Glutamatergic neuron (in vitro differentiated cells): ENCODE results near the gene SLC25A41. TPM values are rescaled to one million over a fixed set of nuclear protein-coding genes. Genes with fewer than 3 reads are reported as not detected.

Experiments used
- DNase-seq: peaks from one replicate; pipeline ENCODE4 v3.0.0; 2022
- H3K27ac Mint-ChIP-seq: one replicate; pipeline ENCODE4 v1.8.0; 2020; ENCODE audit warnings: mild to moderate bottlenecking, mixed read lengths, inconsistent platforms; ENCODE audit not compliant: unreplicated experiment
- H3K27me3 Mint-ChIP-seq: one replicate; pipeline ENCODE4 v1.8.0; 2020; ENCODE audit warnings: mild to moderate bottlenecking, moderate library complexity, mixed read lengths, inconsistent platforms; ENCODE audit not compliant: unreplicated experiment
- H3K36me3 Mint-ChIP-seq: one replicate; pipeline ENCODE4 v1.8.0; 2020; ENCODE audit warnings: mild to moderate bottlenecking, mixed read lengths, inconsistent platforms; ENCODE audit not compliant: unreplicated experiment
- H3K4me1 Mint-ChIP-seq: one replicate; pipeline ENCODE4 v1.8.0; 2020; ENCODE audit warnings: mild to moderate bottlenecking, low read depth, mixed read lengths, inconsistent platforms; ENCODE audit not compliant: unreplicated experiment
- H3K4me3 Mint-ChIP-seq: one replicate; pipeline ENCODE4 v1.8.0; 2020; ENCODE audit warnings: mild to moderate bottlenecking, mixed read lengths, inconsistent platforms; ENCODE audit not compliant: unreplicated experiment
- H3K9me3 Mint-ChIP-seq: one replicate; pipeline ENCODE4 v1.8.0; 2020; ENCODE audit warnings: mild to moderate bottlenecking, moderate library complexity, mixed read lengths, inconsistent platforms; ENCODE audit not compliant: unreplicated experiment
- total RNA-seq: library from RNA; stranded (reverse); fragmentation: NEBNext Ultra II Directional; extraction: Animal tissue kit (Norgen Biotek cat#: 25700); gene quantifications from one replicate; pipeline ENCODE4 v1.2.1, GENCODE V29; 2021; ENCODE audit not compliant: unreplicated experiment
- TF ChIP-seq, protein P1 (sequence below): fragments of 200-600 bp; sonication (generic); IDR thresholded peaks from one replicate; pipeline ENCODE4 v1.5.0; 2021; ENCODE audit not compliant: partially characterized antibody, unreplicated experiment

The SLC25A41 gene
- total RNA-seq, 1 donor from 2014 or later, result 0.29 TPM

GRCh38 chr19:6393983-6394412 lies 39.6 kb downstream of the SLC25A41 start:
- peak overlapping the region; percentile 90 for H3K4me3 Mint-ChIP-seq
- peak overlapping the region; percentile 87 for H3K27ac Mint-ChIP-seq
- H3K9me3 Mint-ChIP-seq, result peaks cover 6% of the 10 kb centered on the region
- no peaks in the 10 kb centered on the region for H3K36me3 Mint-ChIP-seq
- peaks cover 9% of the 10 kb centered on the region for H3K4me1 Mint-ChIP-seq
- DNase-seq, result no peak
- TF ChIP-seq, protein P1, sequence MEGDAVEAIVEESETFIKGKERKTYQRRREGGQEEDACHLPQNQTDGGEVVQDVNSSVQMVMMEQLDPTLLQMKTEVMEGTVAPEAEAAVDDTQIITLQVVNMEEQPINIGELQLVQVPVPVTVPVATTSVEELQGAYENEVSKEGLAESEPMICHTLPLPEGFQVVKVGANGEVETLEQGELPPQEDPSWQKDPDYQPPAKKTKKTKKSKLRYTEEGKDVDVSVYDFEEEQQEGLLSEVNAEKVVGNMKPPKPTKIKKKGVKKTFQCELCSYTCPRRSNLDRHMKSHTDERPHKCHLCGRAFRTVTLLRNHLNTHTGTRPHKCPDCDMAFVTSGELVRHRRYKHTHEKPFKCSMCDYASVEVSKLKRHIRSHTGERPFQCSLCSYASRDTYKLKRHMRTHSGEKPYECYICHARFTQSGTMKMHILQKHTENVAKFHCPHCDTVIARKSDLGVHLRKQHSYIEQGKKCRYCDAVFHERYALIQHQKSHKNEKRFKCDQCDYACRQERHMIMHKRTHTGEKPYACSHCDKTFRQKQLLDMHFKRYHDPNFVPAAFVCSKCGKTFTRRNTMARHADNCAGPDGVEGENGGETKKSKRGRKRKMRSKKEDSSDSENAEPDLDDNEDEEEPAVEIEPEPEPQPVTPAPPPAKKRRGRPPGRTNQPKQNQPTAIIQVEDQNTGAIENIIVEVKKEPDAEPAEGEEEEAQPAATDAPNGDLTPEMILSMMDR, result no peak
- H3K27me3 Mint-ChIP-seq, result no peaks in the 10 kb centered on the region

DNA sequence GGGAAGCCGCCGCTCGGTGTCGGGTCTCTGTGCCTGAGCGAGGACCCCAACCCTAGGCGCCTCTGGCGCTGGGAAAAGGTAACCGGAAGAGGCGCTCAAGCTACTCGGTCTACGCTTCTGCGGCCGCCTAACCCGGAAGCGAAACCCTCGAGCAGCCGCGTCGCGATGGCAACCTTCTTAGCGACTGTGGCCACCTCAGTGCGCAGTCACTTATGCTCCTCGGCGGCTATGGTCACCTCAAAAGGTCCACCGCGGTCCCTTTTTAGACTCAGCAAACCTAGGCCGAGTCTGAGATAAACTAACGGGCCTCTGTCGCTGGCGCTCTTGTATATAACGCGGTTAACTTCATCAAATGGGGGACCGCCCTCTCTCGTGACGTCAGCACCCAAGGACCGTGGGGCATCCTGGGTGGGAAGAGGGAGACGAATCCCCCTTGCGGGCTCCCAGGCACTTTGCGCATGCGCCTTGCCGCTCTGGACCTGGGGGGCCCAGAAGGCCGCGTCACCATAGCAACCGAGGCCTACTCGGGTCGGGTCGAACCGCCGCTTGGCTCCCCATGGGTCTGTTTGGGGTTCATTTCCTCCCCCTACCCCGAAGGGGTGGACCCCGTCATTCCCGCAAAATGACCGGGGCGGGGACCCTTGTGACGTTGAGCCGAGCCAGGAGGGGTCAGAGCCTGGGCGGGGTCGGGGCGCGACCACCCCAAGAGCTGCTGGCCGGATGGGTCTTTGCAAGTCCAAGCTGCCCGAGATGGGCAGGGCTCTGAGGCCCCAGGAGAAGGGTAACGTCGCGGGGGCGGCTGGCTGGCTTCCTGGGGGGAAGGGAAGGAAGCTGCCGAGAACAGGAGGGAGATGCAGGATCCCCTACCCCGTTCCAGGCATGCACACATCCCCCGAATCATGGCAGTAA lies 40.2 kb downstream of the SLC25A41 start, which contains the start of gene GTF2F1:
GTF2F1 (minus strand) TSS at position 91 of the 909 bp plus-strand sequence. CDS start 169 bp downstream, outside the sequence.
- peaks cover 6% of the 10 kb centered on the region for H3K9me3 Mint-ChIP-seq
- no peaks in the 10 kb centered on the region for H3K36me3 Mint-ChIP-seq
- no peaks in the 10 kb centered on the region for H3K27me3 Mint-ChIP-seq
- H3K27ac Mint-ChIP-seq, result peak within 1 kb of the TSS; percentile 87
- peak within 1 kb of the TSS; percentile 90 for H3K4me3 Mint-ChIP-seq
- DNase-seq, result peak; percentile 97
- H3K4me1 Mint-ChIP-seq, result peaks cover 9% of the 10 kb centered on the region
- TF ChIP-seq, protein P1, result no peak

GRCh38 chr19:6392221-6393073 lies 41.1 kb downstream of the SLC25A41 start:
- Mint-ChIP-seq H3K4me1 (peaks cover 9% of the 10 kb centered on the region), H3K27ac (peak overlapping the region; percentile 52), H3K9me3 (peaks cover 6% of the 10 kb centered on the region), H3K4me3 (peak overlapping the region; percentile 90), H3K27me3 (no peaks in the 10 kb centered on the region), H3K36me3 (no peaks in the 10 kb centered on the region)
- DNase-seq, result no peak
- TF ChIP-seq, protein P1, result no peak

- TF ChIP-seq, protein P1, result no peak
- Mint-ChIP-seq H3K4me1 (peaks cover 6% of the 10 kb centered on the region), H3K27me3 (no peaks in the 10 kb centered on the region), H3K36me3 (no peaks in the 10 kb centered on the region), H3K4me3 (no peak overlapping the region), H3K27ac (no peak overlapping the region), H3K9me3 (no peaks in the 10 kb centered on the region)
- no peak for DNase-seq
Measured at GRCh38 chr19:6387372-6387771, 46.2 kb downstream of the SLC25A41 start.
